HepG2 (cell line): ENCODE measurements around the gene CST3. TPM values are rescaled to one million over a fixed set of nuclear protein-coding genes. Genes with fewer than 3 reads are reported as not detected.
A peak's percentile ranks its signal among the peaks of the same experiment; 100 is the strongest.

Source experiments
- ATM ChIP-seq: fragments of 450-650 bp; IDR thresholded peaks from 2 replicates; pipeline ENCODE4 v1.7.1; 2017; ENCODE audit warnings: mild to moderate bottlenecking, borderline replicate concordance
- CERS6 ChIP-seq: sonication (generic); formaldehyde crosslinking; IDR thresholded peaks from 2 replicates; pipeline ENCODE4 v1.5.0; 2020; ENCODE audit warnings: missing genetic modification reagents
- CHD2 ChIP-seq: IDR thresholded peaks from 2 replicates; pipeline ENCODE4 v1.6.1; 2011; ENCODE audit warnings: low read depth, low read length, improper control_type of control experiment
- DBP ChIP-seq: sonication (generic); formaldehyde crosslinking; IDR thresholded peaks from 2 replicates; pipeline ENCODE4 v1.4.0; 2020; ENCODE audit warnings: missing genetic modification reagents; ENCODE audit errors: not compliant biosample characterization
- HES4 ChIP-seq: sonication (generic); formaldehyde crosslinking; IDR thresholded peaks from 2 replicates; pipeline ENCODE4 v1.9.0; 2021; ENCODE audit warnings: mild to moderate bottlenecking, missing genetic modification reagents, borderline replicate concordance
- MAFF ChIP-seq: IDR thresholded peaks from 2 replicates; pipeline ENCODE4 v1.6.1; 2011; ENCODE audit warnings: low read depth, low read length, improper control_type of control experiment
- MED8 ChIP-seq: sonication (generic); formaldehyde crosslinking; IDR thresholded peaks from 2 replicates; pipeline ENCODE4 v1.8.1; 2023; ENCODE audit warnings: mild to moderate bottlenecking, missing genetic modification reagents; ENCODE audit not compliant: insufficient replicate concordance
- MLLT10 ChIP-seq: sonication (generic); formaldehyde crosslinking; IDR thresholded peaks from 2 replicates; pipeline ENCODE4 v1.4.0; 2020; ENCODE audit warnings: missing genetic modification reagents
- RNF2 ChIP-seq: fragments of 450-650 bp; conservative IDR thresholded peaks from 2 replicates; pipeline ENCODE4 v1.6.1; 2016; ENCODE audit warnings: low read depth
- SMAD9 ChIP-seq: sonication (generic); formaldehyde crosslinking; IDR thresholded peaks from 2 replicates; pipeline ENCODE4 v1.5.1; 2020; ENCODE audit warnings: mild to moderate bottlenecking, missing genetic modification reagents
- SMYD3 ChIP-seq: sonication (generic); formaldehyde crosslinking; IDR thresholded peaks from 2 replicates; pipeline ENCODE4 v1.8.1; 2023; ENCODE audit warnings: mild to moderate bottlenecking, missing genetic modification reagents
- SNAPC5 ChIP-seq: sonication (generic); formaldehyde crosslinking; IDR thresholded peaks from 2 replicates; pipeline ENCODE4 v1.8.1; 2023; ENCODE audit warnings: mild to moderate bottlenecking, missing genetic modification reagents, borderline replicate concordance
- TAF15 ChIP-seq: fragments of 200-400 bp; formaldehyde crosslinking; IDR thresholded peaks from one replicate; pipeline ENCODE4 v1.6.1; 2018; ENCODE audit warnings: mild to moderate bottlenecking, low read depth, low read length; ENCODE audit not compliant: poor library complexity, severe bottlenecking
- TFE3 ChIP-seq: IDR thresholded peaks from 2 replicates; pipeline ENCODE4 v1.6.1; 2016
- THYN1 ChIP-seq: sonication (generic); formaldehyde crosslinking; IDR thresholded peaks from 2 replicates; pipeline ENCODE4 v1.8.1; 2023; ENCODE audit warnings: low read depth, mild to moderate bottlenecking, moderate library complexity, missing genetic modification reagents, borderline replicate concordance
- YEATS4 ChIP-seq: sonication (generic); formaldehyde crosslinking; IDR thresholded peaks from 2 replicates; pipeline ENCODE4 v1.4.0; 2020; ENCODE audit warnings: missing genetic modification reagents, borderline replicate concordance
- ZNF10 ChIP-seq: sonication (generic); formaldehyde crosslinking; IDR thresholded peaks from 2 replicates; pipeline ENCODE4 v1.4.0; 2020; ENCODE audit warnings: mild to moderate bottlenecking, low read depth, missing genetic modification reagents, borderline replicate concordance
- ZNF138 ChIP-seq: sonication (generic); formaldehyde crosslinking; IDR thresholded peaks from 2 replicates; pipeline ENCODE4 v1.5.0; 2020; ENCODE audit warnings: mild to moderate bottlenecking, low read depth, missing genetic modification reagents
- ZNF501 ChIP-seq: sonication (generic); formaldehyde crosslinking; IDR thresholded peaks from 2 replicates; pipeline ENCODE4 v1.5.1; 2020; ENCODE audit warnings: mild to moderate bottlenecking, moderate library complexity, missing genetic modification reagents
- ZNF572 ChIP-seq: sonication (generic); formaldehyde crosslinking; IDR thresholded peaks from 2 replicates; pipeline ENCODE4 v1.5.1; 2020; ENCODE audit warnings: mild to moderate bottlenecking, missing genetic modification reagents
- ZNF576 ChIP-seq: sonication (generic); formaldehyde crosslinking; IDR thresholded peaks from 2 replicates; pipeline ENCODE4 v1.4.0; 2020; ENCODE audit warnings: mild to moderate bottlenecking, missing genetic modification reagents
- ZNF652 ChIP-seq: IDR thresholded peaks from 2 replicates; pipeline ENCODE4 v1.6.1; 2016; ENCODE audit warnings: low read depth, borderline replicate concordance
- ZNF724P ChIP-seq: sonication (generic); formaldehyde crosslinking; IDR thresholded peaks from 2 replicates; pipeline ENCODE4 v1.8.0; 2022; ENCODE audit warnings: missing genetic modification reagents, borderline replicate concordance
- ZNF761 ChIP-seq: sonication (generic); formaldehyde crosslinking; conservative IDR thresholded peaks from 2 replicates; pipeline ENCODE4 v1.4.0; 2020; ENCODE audit warnings: mild to moderate bottlenecking, missing genetic modification reagents
- ZNF781 ChIP-seq: sonication (generic); formaldehyde crosslinking; IDR thresholded peaks from 2 replicates; pipeline ENCODE4 v1.5.1; 2020; ENCODE audit warnings: borderline replicate concordance, mild to moderate bottlenecking, missing genetic modification reagents; ENCODE audit errors: not compliant biosample characterization
- polyA plus RNA-seq, 8 experiments: library from polyadenylated mRNA; depleted of rRNA in 3 of 8; stranded (reverse) in 7 of 8; unstranded in 1 of 8; fragments of >200 nt; fragmentation: Illumina TruSeq in 4 of 8; extraction: Trizol in 4 of 8; gene quantifications; 2 replicates each; pipeline versions ENCODE4 v1.2.1 to v1.2.3, GENCODE V29; 2011 to 2016; ENCODE audit warnings: low read depth in 4 of 8, missing spikeins in 1 of 8, mixed read lengths in 1 of 8; ENCODE audit not compliant: insufficient read depth in 1 of 8
- total RNA-seq, 5 experiments: library from RNA; depleted of rRNA; stranded (reverse); fragments of >200 nt; fragmentation: Illumina TruSeq; extraction: Trizol; gene quantifications; 2 replicates each; pipeline ENCODE4 v1.2.3, GENCODE V29; 2016; ENCODE audit warnings: low read depth in 1 of 5

Gene CST3
- total and polyA plus RNA-seq, 2 of the 13 experiments (the other 11 are each of a cell fraction or from before 2014, with no cell fraction given), result 690 to 1,005 TPM

- TF ChIP-seq CHD2 (no peak), ZNF10 (CRISPR knock-in tag) (no peak), ZNF652 (CRISPR knock-in tag) (no peak; the same call in 1 of the 2 replicates), RNF2 (0 out of 2 replicates have a peak, but pooled peaks have one; percentile 19), TFE3 (CRISPR knock-in tag) (peak; percentile 97), ZNF572 (CRISPR knock-in tag) (peak; percentile 69; the same call in 1 of the 2 replicates), YEATS4 (CRISPR knock-in tag) (peak; percentile 58; the same call in 1 of the 2 replicates), ATM (no peak), CERS6 (CRISPR knock-in tag) (peak; percentile 59; the same call in 1 of the 2 replicates), ZNF761 (CRISPR knock-in tag) (no peak), MED8 (CRISPR knock-in tag) (no peak), MAFF (no peak), ZNF138 (CRISPR knock-in tag) (peak; percentile 56; the same call in 1 of the 2 replicates), SMAD9 (CRISPR knock-in tag) (no peak), THYN1 (0 out of 2 replicates have a peak, but pooled peaks have one; percentile 47), SMYD3 (CRISPR knock-in tag) (0 out of 2 replicates have a peak, but pooled peaks have one; percentile 32), MLLT10 (CRISPR knock-in tag) (no peak), ZNF781 (CRISPR knock-in tag) (no peak), ZNF724P (CRISPR knock-in tag) (no peak; the same call in 1 of the 2 replicates), TAF15 (no peak), ZNF576 (CRISPR knock-in tag) (no peak), DBP (CRISPR knock-in tag) (no peak), ZNF501 (CRISPR knock-in tag) (peak; percentile 77), HES4 (CRISPR knock-in tag) (no peak), SNAPC5 (CRISPR knock-in tag) (no peak)
Observed at GRCh38 chr20:23640671-23641667, 3.2 kb upstream of the CST3 start (continued).
